Measurements from ENCODE around the gene TACO1.

TACO1 gene

DNA sequence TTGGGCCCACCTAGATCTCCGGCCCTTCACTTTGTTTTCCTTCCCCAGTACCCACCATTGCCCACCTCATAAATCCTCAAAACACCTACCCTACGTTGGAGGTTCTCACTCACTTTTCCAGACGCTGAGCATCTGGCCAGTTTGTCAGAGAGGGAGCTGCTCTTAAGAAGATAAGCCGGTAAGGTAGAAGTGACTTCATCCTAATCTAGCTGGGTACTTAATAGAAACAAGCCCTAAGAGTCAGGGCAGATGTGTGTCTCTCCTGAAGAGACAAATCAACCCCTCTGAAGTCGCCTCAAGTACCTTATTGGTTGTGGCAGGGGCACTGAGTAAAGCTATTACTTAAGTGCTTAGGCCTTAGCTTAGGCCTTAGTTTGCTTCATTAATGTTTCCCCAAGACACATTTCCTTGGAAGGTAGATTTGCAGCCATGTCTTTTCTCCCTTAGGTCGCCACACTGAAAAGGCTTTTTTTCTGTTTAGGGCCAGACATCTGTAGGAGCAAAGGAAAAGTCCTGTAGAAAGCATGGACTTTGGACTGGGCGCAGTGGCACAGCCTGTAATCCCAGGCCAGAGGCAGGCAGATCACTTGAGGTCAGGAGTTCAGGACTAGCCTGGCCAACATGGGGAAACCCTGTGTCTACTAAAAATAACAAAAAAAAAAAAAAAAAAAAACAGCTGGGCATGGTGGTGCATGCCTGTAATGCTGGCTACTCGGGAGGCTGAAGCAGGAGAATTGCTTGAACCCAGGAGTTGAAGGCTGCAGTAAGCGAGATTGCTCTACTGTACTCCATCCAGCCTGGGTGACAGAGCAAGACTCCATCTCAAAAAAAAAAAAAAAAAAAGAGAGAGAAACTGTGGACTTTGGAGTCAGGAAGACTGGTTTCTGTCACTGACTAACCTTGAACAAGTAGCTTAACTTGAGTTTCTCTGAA lies 1.0 kb downstream of the TACO1 start:
- DNase-seq: no peak

DNA sequence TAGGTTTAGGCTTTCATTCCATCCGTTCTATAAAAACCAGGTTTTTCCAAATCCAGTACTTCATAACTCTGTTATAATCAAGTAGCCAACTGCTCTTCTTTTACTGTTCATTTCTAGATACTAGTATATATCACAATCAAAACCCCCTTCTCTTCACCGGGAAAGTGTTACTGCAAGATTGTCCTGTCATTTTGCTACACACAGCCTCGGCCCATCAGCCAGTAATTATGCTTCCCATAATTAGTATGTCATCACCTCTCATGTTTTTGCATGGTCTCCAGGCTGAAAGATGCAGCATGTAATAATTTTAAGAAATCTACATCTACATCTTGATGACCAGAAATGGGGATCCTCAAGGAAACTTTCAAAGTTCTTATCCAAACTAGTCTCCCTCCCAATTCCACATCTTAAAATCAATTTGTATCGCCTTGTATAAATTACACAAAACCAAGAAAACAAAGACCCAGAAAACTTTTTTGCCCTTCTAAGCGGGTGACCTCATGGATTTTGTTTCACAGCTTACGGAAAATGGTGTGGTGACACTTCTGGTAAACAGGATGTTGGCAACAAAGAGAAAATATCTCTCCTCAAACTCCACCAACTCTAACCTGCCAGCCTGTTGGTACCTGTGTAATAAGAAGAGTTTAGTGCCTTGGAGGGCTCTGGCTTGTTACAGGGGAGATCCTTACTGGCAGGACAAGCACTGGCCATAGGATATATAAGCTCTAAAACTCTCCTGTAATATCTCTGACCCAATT lies 9.3 kb downstream of the TACO1 start:
- no peak for DNase-seq

DNA sequence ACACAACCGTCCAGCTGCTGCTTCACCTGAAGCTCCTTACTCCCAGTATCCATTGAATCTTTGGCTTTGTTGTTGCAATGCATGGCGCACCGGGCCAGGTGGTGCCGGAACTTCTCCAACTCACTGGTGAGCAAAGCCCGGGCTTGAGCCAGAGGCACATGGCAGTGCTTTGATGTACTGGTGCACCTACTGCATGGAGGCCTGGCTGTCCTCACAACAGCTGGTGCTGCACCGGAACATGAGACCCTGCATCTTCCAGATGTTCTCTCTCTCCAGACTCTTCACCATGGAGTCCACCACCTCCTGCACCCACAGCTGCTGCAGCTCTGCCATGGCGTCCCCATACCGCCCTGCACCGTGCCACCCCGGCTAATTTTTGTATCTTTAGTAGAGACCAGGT lies 10.2 kb downstream of the TACO1 start:
- no peak for DNase-seq

DNA sequence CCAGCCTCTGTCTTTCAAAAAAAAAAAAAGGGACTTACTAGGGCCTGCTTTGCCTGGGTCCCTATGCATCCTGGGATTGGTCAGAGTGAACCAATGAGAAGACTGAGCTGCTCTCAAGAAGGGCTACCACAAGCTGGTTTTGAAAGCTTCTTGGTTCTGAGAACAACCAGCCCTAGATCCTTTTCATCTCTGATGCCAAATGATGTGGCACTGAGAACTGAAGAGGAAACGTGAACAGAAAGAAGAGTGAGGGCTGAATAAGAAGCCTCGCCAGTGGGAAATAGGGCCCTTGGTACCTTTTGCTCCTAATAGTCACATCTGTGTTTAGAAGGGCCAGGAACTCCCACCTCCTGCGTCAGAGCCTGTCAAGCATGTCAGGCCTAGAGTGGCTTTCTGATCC lies 10.7 kb downstream of the TACO1 start:
- DNase-seq: no peak

DNA sequence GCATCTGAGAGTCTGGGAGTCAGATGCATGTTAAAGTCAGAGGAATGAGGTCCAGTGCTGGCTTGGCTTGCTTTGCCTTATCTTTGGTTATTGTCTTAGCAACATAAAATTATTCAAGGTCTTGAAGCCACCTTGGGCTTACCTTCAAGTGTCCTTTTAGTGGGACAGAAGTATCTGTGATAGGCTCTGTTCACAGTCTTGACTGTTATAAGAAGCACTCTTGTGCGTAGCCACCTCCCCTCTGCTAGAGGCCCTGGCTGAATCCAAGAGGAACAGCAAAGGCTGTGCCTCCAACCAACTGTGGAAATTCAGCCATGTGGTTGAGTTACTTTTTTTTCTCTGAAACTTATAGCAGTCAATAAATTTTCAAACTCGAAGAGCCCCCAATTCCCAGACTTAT lies 13.0 kb downstream of the TACO1 start:
- DNase-seq: no peak

DNA sequence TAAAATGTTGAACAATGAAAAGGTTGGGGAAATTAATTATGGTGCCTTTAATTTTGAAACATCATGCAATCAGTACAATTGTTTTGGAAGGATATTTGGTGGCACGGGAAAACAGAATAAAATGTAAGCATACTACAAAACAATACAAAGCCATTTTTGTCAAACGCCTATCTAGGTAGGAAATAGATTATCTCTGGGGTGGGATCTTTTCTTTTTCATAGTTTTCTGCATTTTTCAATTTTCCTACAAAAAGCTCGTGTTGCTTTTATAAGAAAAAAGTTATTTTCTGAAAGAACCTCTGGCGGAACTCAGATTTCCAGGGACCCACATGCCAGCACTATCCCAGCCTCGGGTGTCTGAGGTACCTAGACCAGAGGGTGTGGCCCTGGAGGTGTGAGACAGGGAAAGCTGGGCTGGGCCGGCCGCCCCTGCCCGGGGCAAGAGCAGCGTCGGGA lies 20.6 kb downstream of the TACO1 start:
- no peak for DNase-seq

- DNase-seq: peak; percentile 99
Observed at GRCh38 chr17:63621684-63622573, 21.2 kb downstream of the TACO1 start, which contains the start of gene MAP3K3. TSS of gene MAP3K3 (plus strand) at chr17:63622417. CDS start at chr17:63622760, 343 bp downstream.

DNA sequence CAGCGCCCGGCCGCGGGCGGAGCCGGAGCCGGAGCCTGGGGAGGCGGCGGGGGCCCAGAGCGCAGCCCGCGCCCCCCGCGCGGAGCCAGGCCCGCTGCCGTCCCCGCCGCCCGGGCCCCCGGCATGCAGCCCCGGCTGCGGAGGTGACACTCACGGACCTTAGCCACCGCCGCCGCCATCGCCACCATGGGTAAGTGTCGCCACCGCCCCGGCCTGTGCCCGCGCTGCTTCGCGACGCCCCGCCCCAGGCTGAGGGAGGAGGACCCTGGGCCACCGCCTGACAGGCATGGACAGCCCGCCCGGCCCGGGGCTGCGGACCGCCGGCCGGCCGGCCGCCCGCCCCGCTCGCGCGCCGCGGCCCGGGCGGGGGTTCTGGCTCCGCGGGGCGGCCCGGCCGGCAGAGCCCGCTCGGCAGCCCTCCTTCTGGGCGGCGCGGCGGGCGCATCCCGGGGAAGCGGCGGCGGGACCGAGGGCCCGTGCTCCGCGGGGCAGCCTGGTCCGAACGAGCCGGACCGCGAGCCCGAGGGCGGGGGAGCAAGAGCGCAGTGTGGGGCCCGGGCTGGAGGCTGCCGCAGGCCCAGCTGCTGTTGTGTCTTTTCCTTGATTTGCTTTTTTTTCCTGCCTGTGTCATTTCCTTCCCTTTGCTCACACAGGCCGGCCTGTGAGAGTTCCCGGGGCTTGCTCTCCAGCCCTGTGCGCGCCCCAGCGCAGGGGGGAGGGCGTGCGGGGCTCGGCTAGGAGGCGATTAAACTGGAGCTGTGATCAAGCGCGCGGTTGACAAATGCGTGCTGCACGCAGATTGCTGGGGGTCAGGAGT lies 22.1 kb downstream of the TACO1 start:
- DNase-seq: peak; percentile 41

- no peak for DNase-seq
Observed at GRCh38 chr17:63623786-63624530, 23.3 kb downstream of the TACO1 start.

GRCh38 chr17:63624531-63624880 lies 23.8 kb downstream of the TACO1 start:
- no peak for DNase-seq

GRCh38 chr17:63626551-63627180 lies 26.0 kb downstream of the TACO1 start:
- no peak for DNase-seq

DNA sequence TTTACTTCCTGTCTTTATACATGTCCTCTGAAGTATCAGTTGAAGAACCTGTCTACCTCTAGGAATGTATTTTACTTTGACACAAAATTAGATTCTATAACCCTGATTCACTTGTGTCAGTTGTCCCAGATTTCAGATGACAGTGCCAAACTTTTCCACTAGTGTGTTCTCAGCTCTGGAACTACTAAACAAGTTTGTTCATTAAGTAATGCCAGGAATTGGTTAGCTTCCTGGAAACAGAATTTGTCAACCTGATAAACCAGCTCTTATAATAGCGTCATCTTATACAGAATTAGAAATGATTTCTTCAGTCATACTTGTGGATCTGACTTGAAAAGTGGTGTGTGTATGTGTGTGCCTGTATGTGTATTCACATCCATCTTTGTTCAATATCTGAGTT lies 28.9 kb downstream of the TACO1 start:
- no peak for DNase-seq

GRCh38 chr17:63631062-63631461 lies 30.4 kb downstream of the TACO1 start:
- DNase-seq: no peak

DNA sequence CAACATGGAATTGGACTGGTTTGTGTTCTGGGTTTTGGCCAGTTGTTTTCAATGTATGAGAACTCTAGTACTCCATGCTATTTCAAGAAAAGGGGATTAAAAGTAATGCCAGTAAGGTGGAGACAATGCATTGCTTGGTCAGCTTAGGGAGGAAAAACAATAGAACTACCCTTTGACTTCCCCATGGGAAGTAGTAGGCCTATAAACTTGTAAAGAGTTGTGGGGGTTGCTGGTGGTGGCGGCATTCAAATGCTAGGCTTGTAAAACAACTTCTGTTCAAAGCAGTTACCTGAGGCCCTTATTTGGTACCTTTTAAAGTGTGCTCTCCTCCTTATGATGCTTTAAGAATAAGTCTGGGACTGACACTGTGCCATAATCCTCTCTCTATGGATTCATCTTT lies 30.9 kb downstream of the TACO1 start:
- no peak for DNase-seq

DNA sequence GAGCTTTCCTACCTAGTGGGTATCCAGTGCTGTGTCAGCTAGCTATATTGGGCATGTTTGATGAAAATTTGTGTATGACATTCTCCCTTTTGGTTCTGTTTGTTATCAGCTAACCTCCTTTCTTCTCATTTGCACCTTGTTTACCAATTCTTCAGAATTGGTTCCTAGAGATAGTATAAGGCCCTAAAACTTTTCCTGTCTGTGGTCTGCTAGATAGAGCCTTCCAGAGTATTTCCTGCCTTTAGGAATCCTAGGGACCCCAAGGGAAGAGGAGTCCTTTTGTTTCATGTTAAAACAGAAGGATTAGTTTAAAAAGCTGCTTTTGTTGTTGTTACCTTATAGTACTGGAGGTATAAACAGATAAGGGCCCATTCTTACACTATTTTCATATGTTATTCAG lies 33.0 kb downstream of the TACO1 start:
- DNase-seq: no peak

DNA sequence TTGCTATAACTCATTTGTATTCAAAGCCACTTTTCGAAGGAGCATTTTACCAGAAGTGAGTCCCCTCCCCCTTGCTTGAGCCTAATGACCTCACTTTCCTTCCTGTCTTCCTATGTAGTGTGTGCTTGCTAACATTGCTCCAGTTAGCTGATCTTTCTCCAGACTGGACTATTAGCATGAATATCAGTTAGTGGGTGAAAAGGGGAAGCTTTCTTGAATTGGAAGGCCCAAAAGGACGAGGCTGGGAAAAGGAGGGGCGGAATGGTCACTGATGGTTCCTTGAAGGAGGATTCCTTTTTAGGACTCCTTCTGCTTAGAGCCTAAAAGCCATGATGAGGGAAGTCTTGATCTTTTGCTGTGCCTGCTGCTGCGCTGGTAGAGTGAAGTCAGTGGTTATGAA lies 33.5 kb downstream of the TACO1 start:
- DNase-seq: no peak

DNA sequence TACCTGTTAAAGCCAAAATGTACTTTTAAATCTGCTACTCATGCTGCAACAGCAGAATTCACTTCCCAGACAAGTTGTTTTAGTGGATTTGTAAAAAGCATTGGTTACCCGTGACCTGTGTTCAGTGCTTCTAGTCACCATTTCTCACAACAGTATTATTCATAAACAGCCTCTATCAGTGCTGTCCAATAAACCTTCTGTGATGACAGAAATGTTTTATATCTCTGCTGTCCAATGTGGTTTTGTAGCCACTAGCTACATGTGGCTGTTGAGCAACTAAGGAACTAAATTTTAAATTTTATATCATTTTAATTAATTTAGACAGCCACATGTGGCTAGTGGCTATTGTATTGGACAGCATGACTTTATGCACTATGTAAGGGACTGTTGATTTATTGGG lies 34.1 kb downstream of the TACO1 start:
- no peak for DNase-seq

DNA sequence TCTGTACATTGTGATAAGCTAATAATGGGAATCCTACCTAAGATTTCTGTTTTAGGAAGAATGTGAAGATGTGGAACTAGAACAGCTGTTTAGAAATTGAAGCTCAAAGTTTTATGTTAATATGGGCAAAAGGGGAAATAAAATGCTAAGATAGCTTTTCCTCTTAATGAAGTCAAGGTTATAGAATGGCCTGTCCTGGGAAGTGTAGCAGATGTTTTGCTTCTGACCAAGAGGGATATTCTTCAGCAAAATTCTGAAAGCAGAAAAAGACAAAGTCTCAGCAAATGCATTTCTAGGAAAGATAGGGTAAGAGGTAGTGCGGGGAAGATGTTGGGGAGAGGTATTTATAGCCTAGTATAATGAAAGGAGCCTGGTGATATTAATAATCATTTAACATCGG lies 34.6 kb downstream of the TACO1 start:
- DNase-seq: no peak

DNA sequence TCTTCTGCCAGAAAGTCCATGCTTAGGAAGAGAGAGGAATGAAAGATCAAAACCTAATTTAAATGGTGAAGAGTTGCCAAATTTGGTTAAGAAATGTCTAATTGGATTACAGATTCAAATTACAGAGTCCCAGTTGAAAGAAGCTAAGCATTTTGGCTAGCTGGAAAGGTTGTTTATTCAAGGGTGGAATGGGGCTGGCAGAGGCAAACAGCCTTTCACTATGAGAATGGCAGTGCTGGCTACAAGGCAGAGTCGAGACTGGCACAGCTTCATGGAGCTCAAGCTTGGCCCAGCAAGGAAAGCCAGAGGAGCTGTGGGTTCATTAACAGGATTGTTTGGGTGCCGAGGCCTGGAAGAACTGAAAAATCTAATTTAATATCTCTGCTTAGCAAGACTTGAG lies 35.1 kb downstream of the TACO1 start:
- DNase-seq: no peak

GRCh38 chr17:63639125-63639524 lies 38.4 kb downstream of the TACO1 start:
- no peak for DNase-seq

- DNase-seq: no peak
Observed at GRCh38 chr17:63640038-63640437, 39.3 kb downstream of the TACO1 start.

Measured in NCI-H510A (cell line).